Measurements from ENCODE around the gene CGREF1. TPM values are rescaled to one million over a fixed set of nuclear protein-coding genes. Genes with fewer than 3 reads are reported as not detected.

CGREF1 gene
- total RNA-seq: under 0.01 TPM in 2 replicates

GRCh38 chr2:27118525-27119329, at the start of gene CGREF1:
CGREF1 (minus strand) TSS chr2:27119128; CDS start chr2:27104366, 14,762 bp downstream.
- TF ChIP-seq, protein P1, sequence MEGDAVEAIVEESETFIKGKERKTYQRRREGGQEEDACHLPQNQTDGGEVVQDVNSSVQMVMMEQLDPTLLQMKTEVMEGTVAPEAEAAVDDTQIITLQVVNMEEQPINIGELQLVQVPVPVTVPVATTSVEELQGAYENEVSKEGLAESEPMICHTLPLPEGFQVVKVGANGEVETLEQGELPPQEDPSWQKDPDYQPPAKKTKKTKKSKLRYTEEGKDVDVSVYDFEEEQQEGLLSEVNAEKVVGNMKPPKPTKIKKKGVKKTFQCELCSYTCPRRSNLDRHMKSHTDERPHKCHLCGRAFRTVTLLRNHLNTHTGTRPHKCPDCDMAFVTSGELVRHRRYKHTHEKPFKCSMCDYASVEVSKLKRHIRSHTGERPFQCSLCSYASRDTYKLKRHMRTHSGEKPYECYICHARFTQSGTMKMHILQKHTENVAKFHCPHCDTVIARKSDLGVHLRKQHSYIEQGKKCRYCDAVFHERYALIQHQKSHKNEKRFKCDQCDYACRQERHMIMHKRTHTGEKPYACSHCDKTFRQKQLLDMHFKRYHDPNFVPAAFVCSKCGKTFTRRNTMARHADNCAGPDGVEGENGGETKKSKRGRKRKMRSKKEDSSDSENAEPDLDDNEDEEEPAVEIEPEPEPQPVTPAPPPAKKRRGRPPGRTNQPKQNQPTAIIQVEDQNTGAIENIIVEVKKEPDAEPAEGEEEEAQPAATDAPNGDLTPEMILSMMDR (IDR thresholded peaks at IDR 0.05; ENCODE audit: insufficient read depth, low read depth, low read length): no peak
- DNase-seq (ENCODE audit: low read depth): no peak
- peak within 1 kb of the TSS; percentile 44 for H3K4me3 ChIP-seq (ENCODE audit: low read depth, low read length)

DNA sequence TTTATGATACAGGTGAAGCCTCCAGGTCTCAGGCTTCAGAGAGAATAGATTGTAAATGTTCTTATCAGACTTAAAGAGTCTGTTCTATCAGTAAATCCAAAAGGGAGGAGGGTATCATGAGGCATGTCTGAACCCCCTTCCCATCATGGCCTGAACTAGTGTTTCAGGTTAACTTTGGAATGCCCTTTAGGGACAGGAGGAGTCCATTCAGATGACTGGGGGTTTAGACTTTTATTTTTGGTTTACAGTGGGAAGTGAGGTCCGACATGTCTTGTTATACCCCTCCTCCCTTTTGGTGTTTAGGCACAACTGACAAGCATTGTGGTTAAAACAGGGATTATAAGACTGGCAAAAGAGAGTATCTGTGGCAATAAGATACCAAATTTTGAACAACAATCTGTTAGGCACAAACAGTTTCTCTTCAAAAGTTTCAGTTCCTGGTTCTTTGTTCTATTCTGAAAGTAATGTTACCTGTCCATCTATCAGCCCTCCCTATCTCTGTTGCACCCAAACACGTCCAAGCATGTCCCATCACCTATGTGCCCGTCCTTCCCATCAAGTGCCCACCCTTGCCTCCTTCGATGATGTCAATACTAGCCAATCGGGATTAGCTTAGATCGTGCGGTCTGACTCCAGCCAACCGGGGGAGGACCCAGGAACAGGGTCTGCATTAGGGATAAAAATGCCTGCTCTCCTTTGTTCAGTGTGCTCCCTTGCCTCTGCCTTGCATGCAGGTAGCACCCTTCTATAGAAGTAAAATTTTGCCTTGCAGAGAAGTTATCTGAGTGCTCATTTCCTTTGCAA, 46.2 kb upstream of the CGREF1 start:
- H3K4me3 ChIP-seq (ENCODE audit: low read depth, low read length): no peak overlapping the region
- no peak for DNase-seq (ENCODE audit: low read depth)
- TF ChIP-seq, protein P1 (IDR thresholded peaks at IDR 0.05; ENCODE audit: insufficient read depth, low read depth, low read length): no peak

DNA sequence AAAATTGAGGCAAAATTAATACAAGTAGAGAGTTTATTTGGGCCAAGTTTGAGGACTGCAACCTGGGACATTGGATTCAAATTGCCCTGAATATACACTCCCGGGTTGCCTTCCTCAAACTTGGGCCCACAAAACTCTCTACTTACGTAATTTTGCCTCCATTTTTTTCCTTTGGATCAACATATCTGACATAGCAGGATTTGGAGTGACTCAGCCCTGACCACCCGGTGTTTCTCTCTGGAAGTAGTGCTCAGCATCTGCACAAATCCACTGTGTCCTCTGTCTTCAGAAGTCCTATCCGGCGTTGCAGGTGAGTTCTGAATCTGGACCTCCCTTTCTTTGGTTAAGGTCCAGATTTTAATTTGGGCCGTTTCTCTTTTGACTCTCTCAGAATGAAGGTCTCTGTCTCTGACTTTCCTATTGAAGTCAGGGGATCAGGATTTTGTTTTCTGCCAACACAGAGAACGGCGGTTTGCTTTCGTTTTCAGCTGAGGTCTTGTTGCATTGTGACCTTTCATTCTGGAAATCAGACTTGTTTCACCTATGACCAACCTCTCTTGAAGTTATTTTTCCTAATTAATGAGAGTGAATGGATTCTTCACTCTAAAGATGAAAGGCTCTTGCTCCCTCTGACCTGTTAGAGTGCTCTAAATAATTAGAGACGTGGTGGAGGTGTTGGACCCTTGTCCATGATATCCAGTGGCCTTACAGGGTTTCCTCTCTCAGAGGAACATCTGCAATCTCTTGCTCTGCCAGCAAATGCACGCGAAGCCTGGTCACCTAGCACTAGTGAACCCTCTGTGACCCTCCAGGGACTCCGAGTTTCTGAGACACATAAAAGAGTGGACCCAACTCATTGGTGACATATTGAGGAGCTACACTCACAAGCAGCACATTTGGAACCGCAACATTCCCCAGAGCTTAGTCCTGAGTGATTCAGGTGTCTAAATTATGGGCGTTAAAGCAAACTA, 43.5 kb upstream of the CGREF1 start:
- TF ChIP-seq, protein P1 (IDR thresholded peaks at IDR 0.05; ENCODE audit: insufficient read depth, low read depth, low read length): no peak
- DNase-seq (ENCODE audit: low read depth): peak; percentile 56

GRCh38 chr2:27160191-27160590, 41.3 kb upstream of the CGREF1 start:
- TF ChIP-seq, protein P1 (IDR thresholded peaks at IDR 0.05; ENCODE audit: insufficient read depth, low read depth, low read length): no peak
- H3K4me3 ChIP-seq (ENCODE audit: low read depth, low read length): no peak overlapping the region
- no peak for DNase-seq (ENCODE audit: low read depth)

More for the DNA sequence above, 43.5 kb upstream of the CGREF1 start:
- H3K4me3 ChIP-seq (ENCODE audit: low read depth, low read length): peak overlapping the region; percentile 10

DNA sequence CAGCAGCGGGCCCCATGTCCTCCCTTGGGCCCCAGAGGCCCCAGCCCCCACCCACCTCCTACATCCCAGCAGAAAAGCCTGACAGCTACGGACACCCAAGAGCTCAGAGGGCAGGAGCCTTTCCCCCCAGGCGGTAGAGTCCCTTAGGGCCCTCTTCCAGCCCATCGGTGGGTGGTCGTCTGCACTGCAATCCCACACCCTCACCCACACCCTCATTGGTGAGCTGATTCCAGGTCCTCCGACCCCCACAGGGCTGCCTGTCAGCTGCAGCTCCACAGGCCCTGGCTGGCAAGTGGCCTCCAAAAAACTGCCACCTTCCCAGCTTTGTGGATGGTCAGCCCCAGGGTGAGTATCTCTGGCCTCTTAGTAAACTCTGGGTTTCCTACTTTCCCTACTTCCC, 40.3 kb upstream of the CGREF1 start:
- TF ChIP-seq, protein P1 (IDR thresholded peaks at IDR 0.05; ENCODE audit: insufficient read depth, low read depth, low read length): no peak
- no peak for DNase-seq (ENCODE audit: low read depth)
- H3K4me3 ChIP-seq (ENCODE audit: low read depth, low read length): no peak overlapping the region

- no peak overlapping the region for H3K4me3 ChIP-seq (ENCODE audit: low read depth, low read length)
- TF ChIP-seq, protein P1 (IDR thresholded peaks at IDR 0.05; ENCODE audit: insufficient read depth, low read depth, low read length): no peak
Observed at GRCh38 chr2:27158468-27158867, 39.5 kb upstream of the CGREF1 start.

More at GRCh38 chr2:27158468-27158867, 39.5 kb upstream of the CGREF1 start:
- DNase-seq (ENCODE audit: low read depth): no peak

Data from fibroblast of villous mesenchyme (primary cell).